HCT116 (cell line): ENCODE measurements around the gene XYLT1. TPM values are rescaled to one million over a fixed set of nuclear protein-coding genes. Genes with fewer than 3 reads are reported as not detected.
A peak's percentile ranks its signal among the peaks of the same experiment; 100 is the strongest.

Experiments
- ATAC-seq: fragments of 200-7000 bp; cut with Tn5 transposase; 2 replicates; pipeline ENCODE4 v1.9.1; 2020; ENCODE audit warnings: mild to moderate bottlenecking, moderate library complexity
- BruUV-seq: library from RNA; stranded (reverse); fragments of 400-500 nt; replicated peaks from 2 replicates; lab custom pipeline; 2021; lab: Mats Ljungman, UMichigan
- CTCF ChIA-PET: fragments of 300-600 bp; sonication (Branson Sonifier 250); formaldehyde crosslinking; loops from one replicate; lab custom pipeline; 2021; ENCODE audit warnings: antibody characterized with exemption; lab: Charles Lee
- POLR2A ChIA-PET: fragments of 300-600, 350-600 bp; sonication (Branson Sonifier 250); formaldehyde crosslinking; loops from one replicate; lab custom pipeline; 2021; ENCODE audit warnings: antibody characterized with exemption; lab: Charles Lee
- RAD21 ChIA-PET, 2 experiments: fragments of 300-600 bp; sonication (Branson Sonifier 250); formaldehyde crosslinking; loops; one replicate each; lab custom pipeline; 2023; ENCODE audit warnings: low total read pairs in 2 of 2; ENCODE audit not compliant: uncharacterized antibody in 2 of 2, unreplicated experiment in 2 of 2, low non-redundant PET in 1 of 2; lab: Charles Lee
- DNase-seq: peaks from one replicate; pipeline ENCODE4 v3.0.0-alpha.2; 2010; ENCODE audit warnings: low read depth, low spot score
- H2AFZ ChIP-seq: fragments of 200-600 bp; shearing (Covaris generic), sonication (generic); 2 replicates; pipeline ENCODE4 v1.6.1; 2017; ENCODE audit warnings: low read depth, mixed run types, mixed read lengths, antibody characterized with exemption, low read length; ENCODE audit not compliant: poor library complexity, severe bottlenecking
- H3K27ac ChIP-seq: 2 replicates; pipeline ENCODE4 v1.5.1; 2012; ENCODE audit warnings: low read depth, low read length
- H3K27me3 ChIP-seq: fragments of 200-600 bp; sonication (generic); 2 replicates; pipeline ENCODE4 v1.6.1; 2016; ENCODE audit warnings: mixed run types, low read length, mixed read lengths; ENCODE audit not compliant: insufficient read depth
- H3K36me3 ChIP-seq, 2 experiments: fragments of 200-500 bp in 1 of 2; fragments of 200-600 bp in 1 of 2; sonication (Bioruptor generic) in 1 of 2; sonication (generic) in 1 of 2; 2 replicates each; pipeline versions ENCODE4 v1.5.1 to v1.6.1; 2014 to 2016; ENCODE audit warnings: low read length in 2 of 2, inconsistent platforms in 1 of 2, mixed read lengths in 1 of 2, mixed run types in 1 of 2; ENCODE audit not compliant: insufficient read depth in 2 of 2, control insufficient read depth in 1 of 2
- H3K4me1 ChIP-seq, 2 experiments: fragments of 200-600 bp in 1 of 2; sonication (generic) in 1 of 2; 2 replicates each; pipeline versions ENCODE4 v1.5.1 to v1.6.1; 2012 to 2017; ENCODE audit warnings: low read length in 2 of 2, inconsistent platforms in 1 of 2, mild to moderate bottlenecking in 1 of 2, mixed read lengths in 1 of 2, mixed run types in 1 of 2, moderate library complexity in 1 of 2; ENCODE audit not compliant: insufficient read depth in 2 of 2, control insufficient read depth in 1 of 2
- H3K4me2 ChIP-seq: fragments of 200-600 bp; sonication (generic); 2 replicates; pipeline ENCODE4 v1.6.1; 2017; ENCODE audit warnings: mixed run types, low read length, mixed read lengths
- H3K4me3 ChIP-seq, 2 experiments: fragments of 200-600 bp in 1 of 2; sonication (generic) in 1 of 2; replicated peaks in 1 of 2; 2 replicates each; pipeline ENCODE4 v1.5.1; 2011 to 2016; ENCODE audit warnings: low read length in 2 of 2, control low read depth in 1 of 2, low read depth in 1 of 2, mild to moderate bottlenecking in 1 of 2, mixed read lengths in 1 of 2, mixed run types in 1 of 2
- H3K79me2 ChIP-seq: fragments of 200-600 bp; sonication (generic); 2 replicates; pipeline ENCODE4 v1.6.1; 2017; ENCODE audit warnings: mild to moderate bottlenecking, mixed run types, low read length, moderate library complexity, mixed read lengths; ENCODE audit not compliant: insufficient read depth
- H3K9ac ChIP-seq: fragments of 200-600 bp; sonication (generic); 2 replicates; pipeline ENCODE4 v1.6.1; 2016; ENCODE audit warnings: low read length, mixed read lengths
- H3K9me2 ChIP-seq: fragments of 200-600 bp; sonication (generic), shearing (Covaris generic); 2 replicates; pipeline ENCODE4 v1.6.1; 2017; ENCODE audit warnings: mixed run types, mild to moderate bottlenecking, moderate library complexity; ENCODE audit not compliant: insufficient read depth
- H3K9me3 ChIP-seq, 2 experiments: fragments of 200-500 bp in 1 of 2; fragments of 200-600 bp in 1 of 2; sonication (Bioruptor generic) in 1 of 2; sonication (generic) in 1 of 2; 2 replicates each; pipeline ENCODE4 v1.6.1; 2014 to 2017; ENCODE audit warnings: low read length in 2 of 2, mixed read lengths in 2 of 2, inconsistent platforms in 1 of 2, low read depth in 1 of 2, mild to moderate bottlenecking in 1 of 2, mixed run types in 1 of 2, moderate library complexity in 1 of 2; ENCODE audit not compliant: control insufficient read depth in 1 of 2, insufficient read depth in 1 of 2
- H4K20me1 ChIP-seq: fragments of 200-600 bp; sonication (generic), shearing (Covaris generic); 2 replicates; pipeline ENCODE4 v1.6.1; 2017; ENCODE audit warnings: mixed run types, mild to moderate bottlenecking, moderate library complexity; ENCODE audit not compliant: insufficient read depth
- ATF3 ChIP-seq: IDR thresholded peaks from 2 replicates; pipeline ENCODE4 v1.6.1; 2012
- CBX3 ChIP-seq: IDR thresholded peaks from 2 replicates; pipeline ENCODE4 v1.6.1; 2012; ENCODE audit warnings: low read depth
- CEBPB ChIP-seq: IDR thresholded peaks from 2 replicates; pipeline ENCODE4 v1.6.1; 2012; ENCODE audit warnings: low read depth
- CTCF ChIP-seq, 3 experiments: fragments of 200-600 bp in 1 of 3; sonication (generic) in 1 of 3; IDR thresholded peaks in 2 of 3; conservative IDR thresholded peaks in 1 of 3; 2 replicates each; pipeline ENCODE4 v1.5.1; 2012 to 2017; ENCODE audit warnings: low read depth in 2 of 3, low read length in 2 of 3, antibody characterized with exemption in 1 of 3, borderline replicate concordance in 1 of 3, control low read depth in 1 of 3, mild to moderate bottlenecking in 1 of 3, mixed read lengths in 1 of 3, mixed run types in 1 of 3, moderate library complexity in 1 of 3; ENCODE audit not compliant: insufficient read depth in 1 of 3
- EGR1 ChIP-seq: IDR thresholded peaks from 2 replicates; pipeline ENCODE4 v1.6.1; 2012; ENCODE audit warnings: low read depth
- ELF1 ChIP-seq: IDR thresholded peaks from 2 replicates; pipeline ENCODE4 v1.6.1; 2012; ENCODE audit warnings: low read depth, borderline replicate concordance
- FOSL1 ChIP-seq: IDR thresholded peaks from 2 replicates; pipeline ENCODE4 v1.6.1; 2012; ENCODE audit warnings: low read depth
- JUND ChIP-seq: IDR thresholded peaks from 2 replicates; pipeline ENCODE4 v1.6.1; 2012
- MAX ChIP-seq: IDR thresholded peaks from 2 replicates; pipeline ENCODE4 v1.6.1; 2012
- RAD21 ChIP-seq: IDR thresholded peaks from 2 replicates; pipeline ENCODE4 v1.6.1; 2012; ENCODE audit warnings: low read depth, mild to moderate bottlenecking
- REST ChIP-seq: IDR thresholded peaks from 2 replicates; pipeline ENCODE4 v1.6.1; 2012; ENCODE audit warnings: low read depth
- SIN3A ChIP-seq: IDR thresholded peaks from 2 replicates; pipeline ENCODE4 v1.6.1; 2012; ENCODE audit warnings: low read depth
- TCF7L2 ChIP-seq: IDR thresholded peaks from 2 replicates; pipeline ENCODE4 v1.7.0; 2011; ENCODE audit warnings: borderline replicate concordance, inconsistent platforms; ENCODE audit not compliant: insufficient read depth, insufficient read length; ENCODE audit errors: extremely low read depth
- YY1 ChIP-seq: IDR thresholded peaks from 2 replicates; pipeline ENCODE4 v1.6.1; 2011; ENCODE audit warnings: low read length, low read depth, moderate library complexity, mild to moderate bottlenecking; ENCODE audit not compliant: insufficient replicate concordance; ENCODE audit errors: extremely low read depth
- ZBTB33 ChIP-seq: IDR thresholded peaks from 2 replicates; pipeline ENCODE4 v1.6.1; 2011; ENCODE audit warnings: mild to moderate bottlenecking, low read length, moderate library complexity; ENCODE audit not compliant: insufficient replicate concordance; ENCODE audit errors: extremely low read depth
- ZFX ChIP-seq: fragments of 450-650 bp; IDR thresholded peaks from 2 replicates; pipeline ENCODE4 v1.6.1; 2017
- intact Hi-C: fragments of 100-400 bp; cut with micrococcal nuclease; formaldehyde crosslinking; loops from 2 replicates; pipeline ENCODE4 v1.10.0; 2022
- total RNA-seq: library from RNA; stranded (reverse); gene quantifications from one replicate; pipeline ENCODE4 v1.2.1, GENCODE V29; 2021; ENCODE audit not compliant: unreplicated experiment

XYLT1 gene
- total RNA-seq, 1 experiment from 2014 or later: 4.5 TPM

GRCh38 chr16:17471719-17472461 is 1.1 kb upstream of the XYLT1 start:
- no peaks in the 10 kb centered on the region for H3K9me2 ChIP-seq
- no peaks in the 10 kb centered on the region for H4K20me1 ChIP-seq
- ChIA-PET RAD21 (no interaction called here), POLR2A (no interaction called here), CTCF (no interaction called here)
- no peaks in the 10 kb centered on the region for H3K9me3 ChIP-seq
- H2AFZ ChIP-seq: peak overlapping the region; percentile 77
- peaks cover 4 to 16% of the 10 kb centered on the region in 2 experiments; a peak in 2 of 4 replicates for H3K4me1 ChIP-seq
- intact Hi-C loops: no loop called here
- no TSS peak for BruUV-seq
- no peak overlapping the region for H3K4me2 ChIP-seq
- no peaks in the 10 kb centered on the region for H3K79me2 ChIP-seq
- ATAC-seq (no peak), DNase-seq (no peak)
- H3K9ac ChIP-seq: no peak overlapping the region
- H3K4me3 ChIP-seq: no peak overlapping the region
- TF ChIP-seq EGR1: no peak
- TF ChIP-seq CEBPB: no peak
- TF ChIP-seq CBX3: no peak
- TF ChIP-seq ZFX: no peak
- TF ChIP-seq REST: no peak
- no peak for TF ChIP-seq YY1
- TF ChIP-seq MAX: no peak
- TF ChIP-seq RAD21: no peak
- TF ChIP-seq FOSL1: no peak
- no peak for TF ChIP-seq JUND
- TF ChIP-seq CTCF (IDR thresholded peaks at IDR 0.05 in 2 of 3, conservative IDR thresholded peaks at IDR 0.05 in 1 of 3; ENCODE audit: borderline replicate concordance in 1 of 3, insufficient read depth in 1 of 3, low read depth in 2 of 3, low read length in 2 of 3): no peak
- no peak for TF ChIP-seq SIN3A
- no peak for TF ChIP-seq TCF7L2
- TF ChIP-seq ZBTB33: no peak
- no peak for TF ChIP-seq ELF1
- no peak for TF ChIP-seq ATF3
- H3K27me3 ChIP-seq: peaks cover 22% of the 10 kb centered on the region; the same call in 1 of the 2 replicates
- no peak overlapping the region for H3K27ac ChIP-seq
- H3K36me3 ChIP-seq: no peaks in the 10 kb centered on the region
